Caco-2 (cell line): ENCODE results near the gene SH2B3. TPM values are rescaled to one million over a fixed set of nuclear protein-coding genes. Genes with fewer than 3 reads are reported as not detected.

Experiments
- BruUV-seq: library from RNA; stranded (reverse); fragments of 400-500 nt; replicated peaks from 2 replicates; lab custom pipeline; 2021; lab: Mats Ljungman, UMichigan
- CTCF ChIA-PET: fragments of 300-600 bp; sonication (Branson Sonifier 250); formaldehyde crosslinking; loops from one replicate; lab custom pipeline; 2022; ENCODE audit warnings: antibody characterized with exemption; lab: Charles Lee
- POLR2A ChIA-PET: fragments of 300-600 bp; sonication (Branson Sonifier 250); formaldehyde crosslinking; loops from one replicate; lab custom pipeline; 2022; ENCODE audit warnings: antibody characterized with exemption; lab: Charles Lee
- DNase-seq, 2 experiments: peaks; one replicate each; pipeline versions ENCODE4 v3.0.0 to v3.0.0-alpha.2; 2020 to 2022
- H3K27me3 ChIP-seq: replicated peaks from 2 replicates; pipeline ENCODE4 v1.6.0; 2011; ENCODE audit warnings: low read length; ENCODE audit not compliant: control insufficient read depth, insufficient read depth
- H3K36me3 ChIP-seq: 2 replicates; pipeline ENCODE4 v1.5.1; 2011; ENCODE audit warnings: low read length; ENCODE audit not compliant: control insufficient read depth, insufficient read depth
- H3K4me1 ChIP-seq: fragments of 250-450 bp; sonication (Bioruptor Pico); 2 replicates; pipeline ENCODE4 v1.5.1; 2020; ENCODE audit warnings: mild to moderate bottlenecking
- H3K4me3 ChIP-seq: 2 replicates; pipeline ENCODE4 v1.5.1; 2011; ENCODE audit warnings: low read depth, mild to moderate bottlenecking, control low read depth, low read length
- H3K9me3 ChIP-seq: fragments of 250-450 bp; sonication (Bioruptor Pico); 2 replicates; pipeline ENCODE4 v1.5.1; 2020; ENCODE audit warnings: mild to moderate bottlenecking, moderate library complexity
- H3K27ac Mint-ChIP-seq: one replicate; pipeline ENCODE4 v1.8.0; 2022; ENCODE audit warnings: mixed read lengths; ENCODE audit not compliant: unreplicated experiment
- H3K27me3 Mint-ChIP-seq: one replicate; pipeline ENCODE4 v1.8.0; 2022; ENCODE audit warnings: mixed read lengths; ENCODE audit not compliant: insufficient read depth, unreplicated experiment
- H3K36me3 Mint-ChIP-seq: one replicate; pipeline ENCODE4 v1.8.0; 2022; ENCODE audit warnings: mild to moderate bottlenecking, mixed read lengths; ENCODE audit not compliant: insufficient read depth, unreplicated experiment
- H3K4me1 Mint-ChIP-seq: one replicate; pipeline ENCODE4 v1.8.0; 2022; ENCODE audit warnings: low read depth, mixed read lengths; ENCODE audit not compliant: unreplicated experiment
- H3K4me3 Mint-ChIP-seq: one replicate; pipeline ENCODE4 v1.8.0; 2022; ENCODE audit warnings: mild to moderate bottlenecking, moderate library complexity, mixed read lengths; ENCODE audit not compliant: unreplicated experiment
- H3K9me3 Mint-ChIP-seq: one replicate; pipeline ENCODE4 v1.8.0; 2022; ENCODE audit warnings: mixed read lengths; ENCODE audit not compliant: unreplicated experiment
- CTCF ChIP-seq, 2 experiments: fragments of 200-600 bp in 1 of 2; IDR thresholded peaks; 1 replicate in 1 of 2; 2 replicates in 1 of 2; pipeline versions ENCODE4 v1.5.1 to v1.8.0; 2011 to 2022; ENCODE audit warnings: antibody characterized with exemption in 1 of 2, control low read depth in 1 of 2, inconsistent platforms in 1 of 2, low read depth in 1 of 2, low read length in 1 of 2, mild to moderate bottlenecking in 1 of 2, moderate library complexity in 1 of 2; ENCODE audit not compliant: insufficient read depth in 1 of 2, severe bottlenecking in 1 of 2, unreplicated experiment in 1 of 2
- intact Hi-C: fragments of 100-400 bp; cut with micrococcal nuclease; formaldehyde crosslinking; loops from one replicate; pipeline ENCODE4 v1.10.0; 2022; ENCODE audit not compliant: unreplicated experiment
- total RNA-seq: library from RNA; stranded (reverse); gene quantifications from 2 replicates; pipeline ENCODE4 v1.2.3, GENCODE V29; 2022

Gene SH2B3
- total RNA-seq, 1 experiment from 2014 or later: 16.1 TPM

GRCh38 chr12:111462210-111462769 lies 56.6 kb downstream of the SH2B3 start:
- BruUV-seq: no TSS peak
- Histone ChIP-seq H3K4me3 (no peak overlapping the region), H3K4me1 (no peaks in the 10 kb centered on the region), H3K9me3 (no peaks in the 10 kb centered on the region), H3K36me3 (no peaks in the 10 kb centered on the region; the same call in 1 of the 2 replicates), H3K27me3 (no peaks in the 10 kb centered on the region)
- Mint-ChIP-seq H3K36me3 (peaks cover 38% of the 10 kb centered on the region), H3K9me3 (no peaks in the 10 kb centered on the region), H3K4me3 (no peak overlapping the region), H3K27me3 (no peaks in the 10 kb centered on the region), H3K27ac (no peak overlapping the region), H3K4me1 (no peaks in the 10 kb centered on the region)
- intact Hi-C loops: no loop called here
- CTCF ChIA-PET: no interaction called here
- POLR2A ChIA-PET: no interaction called here
- no peak for TF ChIP-seq CTCF (IDR thresholded peaks at IDR 0.05; ENCODE audit: insufficient read depth in 1 of 2, low read depth in 1 of 2, low read length in 1 of 2, severe bottlenecking in 1 of 2, unreplicated experiment in 1 of 2)
- DNase-seq: no peak

GRCh38 chr12:111467092-111467856 lies 61.6 kb downstream of the SH2B3 start:
- H3K27me3 Mint-ChIP-seq: no peaks in the 10 kb centered on the region
- H3K4me1 ChIP-seq: no peaks in the 10 kb centered on the region
- TF ChIP-seq CTCF (IDR thresholded peaks at IDR 0.05; ENCODE audit: insufficient read depth in 1 of 2, low read depth in 1 of 2, low read length in 1 of 2, severe bottlenecking in 1 of 2, unreplicated experiment in 1 of 2): no peak
- H3K4me3 Mint-ChIP-seq: no peak overlapping the region
- no peak for DNase-seq
- intact Hi-C loops: no loop called here
- no peaks in the 10 kb centered on the region for H3K9me3 Mint-ChIP-seq
- no TSS peak for BruUV-seq
- H3K27ac Mint-ChIP-seq: no peak overlapping the region
- no peaks in the 10 kb centered on the region for H3K27me3 ChIP-seq
- no peaks in the 10 kb centered on the region for H3K4me1 Mint-ChIP-seq
- ChIA-PET POLR2A (no interaction called here), CTCF (no interaction called here)
- no peak overlapping the region for H3K4me3 ChIP-seq
- H3K36me3 ChIP-seq: peaks cover 1% of the 10 kb centered on the region; the same call in 1 of the 2 replicates
- H3K36me3 Mint-ChIP-seq: peaks cover 37% of the 10 kb centered on the region
- no peaks in the 10 kb centered on the region for H3K9me3 ChIP-seq

- ChIA-PET CTCF (no interaction called here), POLR2A (no interaction called here)
- no TSS peak for BruUV-seq
- intact Hi-C loops: no loop called here
- DNase-seq: no peak
- Mint-ChIP-seq H3K4me3 (no peak overlapping the region), H3K4me1 (no peaks in the 10 kb centered on the region), H3K27ac (no peak overlapping the region), H3K27me3 (no peaks in the 10 kb centered on the region), H3K36me3 (peaks cover 37% of the 10 kb centered on the region), H3K9me3 (no peaks in the 10 kb centered on the region)
- Histone ChIP-seq H3K4me3 (no peak overlapping the region), H3K27me3 (no peaks in the 10 kb centered on the region), H3K4me1 (no peaks in the 10 kb centered on the region), H3K36me3 (peaks cover 1% of the 10 kb centered on the region; the same call in 1 of the 2 replicates), H3K9me3 (no peaks in the 10 kb centered on the region)
- TF ChIP-seq CTCF (IDR thresholded peaks at IDR 0.05; ENCODE audit: insufficient read depth in 1 of 2, low read depth in 1 of 2, low read length in 1 of 2, severe bottlenecking in 1 of 2, unreplicated experiment in 1 of 2): no peak
These were observed 62.1 kb downstream of the SH2B3 start for GRCh38 chr12:111467857-111468241.
